Activated CD8-positive, alpha-beta T cell treated with anti-CD3 and anti-CD28 coated beads for 36 hours (primary cell): ENCODE measurements around the gene LST1. TPM values are rescaled to one million over a fixed set of nuclear protein-coding genes. Genes with fewer than 3 reads are reported as not detected.

Experiments used
- ATAC-seq: fragments of 200-7000 bp; cut with Tn5 transposase; one replicate; pipeline ENCODE4 v1.10.0; 2021; ENCODE audit warnings: mild to moderate bottlenecking, moderate library complexity
- CTCF ChIA-PET: fragments of 350-600 bp; sonication (Branson Sonifier 250); formaldehyde crosslinking; loops from one replicate; lab custom pipeline; 2021; ENCODE audit warnings: antibody characterized with exemption; lab: Charles Lee
- POLR2A ChIA-PET: fragments of 350-600 bp; sonication (Branson Sonifier 250); formaldehyde crosslinking; loops from one replicate; lab custom pipeline; 2021; ENCODE audit warnings: antibody characterized with exemption; lab: Charles Lee
- DNase-seq: peaks from one replicate; pipeline ENCODE4 v3.0.0-alpha.2; 2020
- H3K27ac Mint-ChIP-seq: one replicate; pipeline ENCODE4 v1.8.0; 2021; ENCODE audit warnings: mild to moderate bottlenecking, mixed read lengths
- H3K27me3 Mint-ChIP-seq: one replicate; pipeline ENCODE4 v1.8.0; 2021; ENCODE audit warnings: mixed read lengths
- H3K36me3 Mint-ChIP-seq: one replicate; pipeline ENCODE4 v1.8.0; 2021; ENCODE audit warnings: low read depth, mixed read lengths
- H3K4me1 Mint-ChIP-seq: one replicate; pipeline ENCODE4 v1.8.0; 2021; ENCODE audit warnings: low read depth, mixed read lengths
- H3K4me3 Mint-ChIP-seq: one replicate; pipeline ENCODE4 v1.8.0; 2021; ENCODE audit warnings: mild to moderate bottlenecking, moderate library complexity, mixed read lengths
- H3K9me3 Mint-ChIP-seq: one replicate; pipeline ENCODE4 v1.8.0; 2021; ENCODE audit warnings: mixed read lengths
- intact Hi-C: fragments of 100-400 bp; cut with micrococcal nuclease; formaldehyde crosslinking; loops from one replicate; pipeline ENCODE4 v1.10.0; 2022
- total RNA-seq, 2 experiments: library from RNA; stranded (reverse); gene quantifications; one replicate each; pipeline ENCODE4 v1.2.3, GENCODE V29; 2021
- TF ChIP-seq, protein P1 (sequence below): fragments of 200-600 bp; IDR thresholded peaks from one replicate; pipeline ENCODE4 v1.8.0; 2022; ENCODE audit warnings: antibody characterized with exemption, mild to moderate bottlenecking

Gene LST1
- total RNA-seq, 2 experiments from 2014 or later, result 40.4 to 43.6 TPM

DNA sequence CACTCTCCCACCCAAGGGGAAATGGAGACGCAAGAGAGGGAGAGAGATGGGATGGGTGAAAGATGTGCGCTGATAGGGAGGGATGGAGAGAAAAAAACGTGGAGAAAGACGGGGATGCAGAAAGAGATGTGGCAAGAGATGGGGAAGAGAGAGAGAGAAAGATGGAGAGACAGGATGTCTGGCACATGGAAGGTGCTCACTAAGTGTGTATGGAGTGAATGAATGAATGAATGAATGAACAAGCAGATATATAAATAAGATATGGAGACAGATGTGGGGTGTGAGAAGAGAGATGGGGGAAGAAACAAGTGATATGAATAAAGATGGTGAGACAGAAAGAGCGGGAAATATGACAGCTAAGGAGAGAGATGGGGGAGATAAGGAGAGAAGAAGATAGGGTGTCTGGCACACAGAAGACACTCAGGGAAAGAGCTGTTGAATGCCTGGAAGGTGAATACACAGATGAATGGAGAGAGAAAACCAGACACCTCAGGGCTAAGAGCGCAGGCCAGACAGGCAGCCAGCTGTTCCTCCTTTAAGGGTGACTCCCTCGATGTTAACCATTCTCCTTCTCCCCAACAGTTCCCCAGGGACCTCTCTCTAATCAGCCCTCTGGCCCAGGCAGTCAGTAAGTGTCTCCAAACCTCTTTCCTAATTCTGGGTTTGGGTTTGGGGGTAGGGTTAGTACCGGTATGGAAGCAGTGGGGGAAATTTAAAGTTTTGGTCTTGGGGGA, 10.0 kb upstream of the LST1 start:
- Mint-ChIP-seq H3K4me1 (peaks cover 49% of the 10 kb centered on the region), H3K27me3 (no peaks in the 10 kb centered on the region), H3K9me3 (no peaks in the 10 kb centered on the region), H3K4me3 (peak overlapping the region; percentile 96), H3K36me3 (peaks cover 75% of the 10 kb centered on the region), H3K27ac (peak overlapping the region; percentile 97)
- DNase-seq (no peak), ATAC-seq (no peak)
- CTCF ChIA-PET, result interaction anchor here (1.8 to 56.2 kb wide), 4 partner anchors 15 to 83 kb away, joined by 5 to 2542 read pairs (median 1274); partner anchors contain the start of genes ATP6V1G2, DDX39B, LST1 and LTA
- TF ChIP-seq, protein P1, sequence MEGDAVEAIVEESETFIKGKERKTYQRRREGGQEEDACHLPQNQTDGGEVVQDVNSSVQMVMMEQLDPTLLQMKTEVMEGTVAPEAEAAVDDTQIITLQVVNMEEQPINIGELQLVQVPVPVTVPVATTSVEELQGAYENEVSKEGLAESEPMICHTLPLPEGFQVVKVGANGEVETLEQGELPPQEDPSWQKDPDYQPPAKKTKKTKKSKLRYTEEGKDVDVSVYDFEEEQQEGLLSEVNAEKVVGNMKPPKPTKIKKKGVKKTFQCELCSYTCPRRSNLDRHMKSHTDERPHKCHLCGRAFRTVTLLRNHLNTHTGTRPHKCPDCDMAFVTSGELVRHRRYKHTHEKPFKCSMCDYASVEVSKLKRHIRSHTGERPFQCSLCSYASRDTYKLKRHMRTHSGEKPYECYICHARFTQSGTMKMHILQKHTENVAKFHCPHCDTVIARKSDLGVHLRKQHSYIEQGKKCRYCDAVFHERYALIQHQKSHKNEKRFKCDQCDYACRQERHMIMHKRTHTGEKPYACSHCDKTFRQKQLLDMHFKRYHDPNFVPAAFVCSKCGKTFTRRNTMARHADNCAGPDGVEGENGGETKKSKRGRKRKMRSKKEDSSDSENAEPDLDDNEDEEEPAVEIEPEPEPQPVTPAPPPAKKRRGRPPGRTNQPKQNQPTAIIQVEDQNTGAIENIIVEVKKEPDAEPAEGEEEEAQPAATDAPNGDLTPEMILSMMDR, result no peak
- intact Hi-C loops, result loop anchor here (2.0 kb wide), 1 partner anchor 17 kb away; no protein-coding TSS in a partner anchor
- POLR2A ChIA-PET, result interaction anchor here (0.7 to 35.7 kb wide), 13 partner anchors 6 to 127 kb away, joined by 3 to 1181 read pairs (median 6); partner anchors contain the start of genes ABHD16A, ATP6V1G2, BAG6 and C6orf47

DNA sequence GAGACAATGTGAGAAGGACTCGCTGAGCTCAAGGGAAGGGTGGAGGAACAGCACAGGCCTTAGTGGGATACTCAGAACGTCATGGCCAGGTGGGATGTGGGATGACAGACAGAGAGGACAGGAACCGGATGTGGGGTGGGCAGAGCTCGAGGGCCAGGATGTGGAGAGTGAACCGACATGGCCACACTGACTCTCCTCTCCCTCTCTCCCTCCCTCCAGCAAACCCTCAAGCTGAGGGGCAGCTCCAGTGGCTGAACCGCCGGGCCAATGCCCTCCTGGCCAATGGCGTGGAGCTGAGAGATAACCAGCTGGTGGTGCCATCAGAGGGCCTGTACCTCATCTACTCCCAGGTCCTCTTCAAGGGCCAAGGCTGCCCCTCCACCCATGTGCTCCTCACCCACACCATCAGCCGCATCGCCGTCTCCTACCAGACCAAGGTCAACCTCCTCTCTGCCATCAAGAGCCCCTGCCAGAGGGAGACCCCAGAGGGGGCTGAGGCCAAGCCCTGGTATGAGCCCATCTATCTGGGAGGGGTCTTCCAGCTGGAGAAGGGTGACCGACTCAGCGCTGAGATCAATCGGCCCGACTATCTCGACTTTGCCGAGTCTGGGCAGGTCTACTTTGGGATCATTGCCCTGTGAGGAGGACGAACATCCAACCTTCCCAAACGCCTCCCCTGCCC, 9.0 kb upstream of the LST1 start:
- Mint-ChIP-seq H3K27me3 (no peaks in the 10 kb centered on the region), H3K27ac (peak overlapping the region; percentile 97), H3K4me1 (peaks cover 40% of the 10 kb centered on the region), H3K9me3 (no peaks in the 10 kb centered on the region), H3K4me3 (peak overlapping the region; percentile 96), H3K36me3 (peaks cover 83% of the 10 kb centered on the region)
- no peak for ATAC-seq
- intact Hi-C loops, result no loop called here
- ChIA-PET CTCF (interaction anchor here (1.0 to 56.2 kb wide), 5 partner anchors 15 to 84 kb away, joined by 3 to 2542 read pairs (median 5); partner anchors contain the start of genes ATP6V1G2, DDX39B, LST1 and LTA), POLR2A (interaction anchor here (1.2 to 35.7 kb wide), 9 partner anchors 7 to 84 kb away, joined by 3 to 1181 read pairs (median 45); partner anchors contain the start of genes ATP6V1G2, C6orf47, DDX39B and LST1)
- peak; percentile 71 for DNase-seq
- TF ChIP-seq, protein P1, result no peak

DNA sequence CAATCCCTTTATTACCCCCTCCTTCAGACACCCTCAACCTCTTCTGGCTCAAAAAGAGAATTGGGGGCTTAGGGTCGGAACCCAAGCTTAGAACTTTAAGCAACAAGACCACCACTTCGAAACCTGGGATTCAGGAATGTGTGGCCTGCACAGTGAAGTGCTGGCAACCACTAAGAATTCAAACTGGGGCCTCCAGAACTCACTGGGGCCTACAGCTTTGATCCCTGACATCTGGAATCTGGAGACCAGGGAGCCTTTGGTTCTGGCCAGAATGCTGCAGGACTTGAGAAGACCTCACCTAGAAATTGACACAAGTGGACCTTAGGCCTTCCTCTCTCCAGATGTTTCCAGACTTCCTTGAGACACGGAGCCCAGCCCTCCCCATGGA, 8.5 kb upstream of the LST1 start:
- CTCF ChIA-PET, result interaction anchor here (1.0 to 56.2 kb wide), 5 partner anchors 14 to 85 kb away, joined by 3 to 2542 read pairs (median 5); partner anchors contain the start of genes ATP6V1G2, DDX39B, LST1 and LTA
- H3K36me3 Mint-ChIP-seq, result peaks cover 85% of the 10 kb centered on the region
- no peaks in the 10 kb centered on the region for H3K27me3 Mint-ChIP-seq
- peaks cover 43% of the 10 kb centered on the region for H3K4me1 Mint-ChIP-seq
- intact Hi-C loops, result no loop called here
- no peaks in the 10 kb centered on the region for H3K9me3 Mint-ChIP-seq
- ATAC-seq (no peak), DNase-seq (no peak)
- POLR2A ChIA-PET, result interaction anchor here (1.0 to 35.7 kb wide), 11 partner anchors 6 to 87 kb away, joined by 3 to 1181 read pairs (median 5); partner anchors contain the start of genes ATP6V1G2, C6orf47, DDX39B and GPANK1
- H3K4me3 Mint-ChIP-seq, result peak overlapping the region; percentile 96
- TF ChIP-seq, protein P1, result no peak
- H3K27ac Mint-ChIP-seq, result peak overlapping the region; percentile 97

DNA sequence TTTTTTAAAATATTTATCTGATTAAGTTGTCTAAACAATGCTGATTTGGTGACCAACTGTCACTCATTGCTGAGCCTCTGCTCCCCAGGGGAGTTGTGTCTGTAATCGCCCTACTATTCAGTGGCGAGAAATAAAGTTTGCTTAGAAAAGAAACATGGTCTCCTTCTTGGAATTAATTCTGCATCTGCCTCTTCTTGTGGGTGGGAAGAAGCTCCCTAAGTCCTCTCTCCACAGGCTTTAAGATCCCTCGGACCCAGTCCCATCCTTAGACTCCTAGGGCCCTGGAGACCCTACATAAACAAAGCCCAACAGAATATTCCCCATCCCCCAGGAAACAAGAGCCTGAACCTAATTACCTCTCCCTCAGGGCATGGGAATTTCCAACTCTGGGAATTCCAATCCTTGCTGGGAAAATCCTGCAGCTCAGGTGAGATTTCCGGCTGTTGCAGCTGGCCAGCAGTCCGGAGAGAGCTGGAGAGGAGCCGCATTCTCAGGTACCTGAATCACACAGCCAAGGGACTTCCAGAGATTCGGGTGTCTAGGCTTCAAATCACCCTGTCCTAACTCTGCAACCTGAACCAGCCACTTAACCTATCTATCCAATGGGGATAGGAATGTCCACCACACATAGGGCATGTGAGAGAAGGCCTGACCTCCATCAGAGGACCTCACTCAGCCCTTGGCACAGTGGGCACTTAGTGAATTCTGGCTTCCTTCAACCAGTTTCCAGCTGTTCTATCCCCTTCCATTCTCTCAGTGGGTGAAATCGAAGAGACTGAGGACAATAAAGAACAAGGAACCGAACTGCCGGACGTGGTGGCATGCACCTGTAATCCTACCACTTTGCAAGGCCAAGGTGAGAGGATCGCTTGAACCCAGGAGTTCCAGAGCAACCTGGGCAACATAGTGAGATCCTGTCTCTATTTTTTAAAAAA, 7.6 kb upstream of the LST1 start:
- DNase-seq (no peak), ATAC-seq (no peak)
- Mint-ChIP-seq H3K4me1 (peaks cover 47% of the 10 kb centered on the region), H3K27me3 (no peaks in the 10 kb centered on the region), H3K27ac (peak overlapping the region; percentile 93), H3K4me3 (peak overlapping the region; percentile 96), H3K9me3 (no peaks in the 10 kb centered on the region), H3K36me3 (peaks cover 79% of the 10 kb centered on the region)
- TF ChIP-seq, protein P1, result no peak
- ChIA-PET CTCF (interaction anchor here (1.5 to 56.2 kb wide), 3 partner anchors 14 to 83 kb away, joined by 3 to 2542 read pairs (median 2542); partner anchors contain the start of genes ATP6V1G2, DDX39B, LST1 and LTA), POLR2A (interaction anchor here (0.9 to 35.7 kb wide), 11 partner anchors 5 to 86 kb away, joined by 3 to 1181 read pairs (median 4); partner anchors contain the start of genes ATP6V1G2, DDX39B, GPANK1 and LST1)
- intact Hi-C loops, result no loop called here
